Skeletal muscle cell (primary cell): ENCODE data around the gene BTBD9.
A peak's percentile ranks its signal among the peaks of the same experiment; 100 is the strongest.
"Not testable (repeated sequence)": the region's sequence is repeated elsewhere in the genome, so short reads cannot be mapped to it uniquely, and the experiment has no call there.

Experiments used
- DNase-seq: peaks from one replicate; pipeline ENCODE4 v3.0.0-alpha.2; 2010; ENCODE audit warnings: low read depth
- H3K4me3 ChIP-seq: 2 replicates; pipeline ENCODE4 v1.5.1; 2011; ENCODE audit warnings: low read depth, mild to moderate bottlenecking, control low read depth, low read length, moderate library complexity

Gene BTBD9

GRCh38 chr6:38370653-38371601 lies 268.8 kb downstream of the BTBD9 start:
- DNase-seq: no peak

GRCh38 chr6:38367231-38367630 lies 272.5 kb downstream of the BTBD9 start:
- H3K4me3 ChIP-seq: no peak overlapping the region
- no peak for DNase-seq

More at GRCh38 chr6:38370653-38371601, 268.8 kb downstream of the BTBD9 start:
- H3K4me3 ChIP-seq: no peak overlapping the region

DNA sequence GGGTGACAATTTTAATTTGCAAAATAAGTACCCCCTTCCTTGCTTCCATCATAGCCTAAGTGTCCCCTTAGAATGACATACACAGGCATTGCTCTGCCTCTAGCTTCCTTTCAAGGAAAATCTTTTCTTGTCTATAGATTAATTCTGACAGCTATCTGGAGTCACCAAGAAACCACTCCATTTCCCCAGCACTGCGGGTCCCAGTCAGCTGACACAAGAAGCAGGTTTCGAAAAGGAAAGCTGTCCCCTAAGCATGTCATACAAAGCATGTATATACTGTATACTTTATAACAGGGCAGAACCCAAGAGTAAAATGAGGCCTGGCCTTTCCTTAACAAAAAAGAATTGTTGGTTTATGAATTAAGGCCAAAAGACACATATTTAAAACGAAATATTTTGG lies 273.5 kb downstream of the BTBD9 start:
- DNase-seq: no peak
- no peak overlapping the region for H3K4me3 ChIP-seq

DNA sequence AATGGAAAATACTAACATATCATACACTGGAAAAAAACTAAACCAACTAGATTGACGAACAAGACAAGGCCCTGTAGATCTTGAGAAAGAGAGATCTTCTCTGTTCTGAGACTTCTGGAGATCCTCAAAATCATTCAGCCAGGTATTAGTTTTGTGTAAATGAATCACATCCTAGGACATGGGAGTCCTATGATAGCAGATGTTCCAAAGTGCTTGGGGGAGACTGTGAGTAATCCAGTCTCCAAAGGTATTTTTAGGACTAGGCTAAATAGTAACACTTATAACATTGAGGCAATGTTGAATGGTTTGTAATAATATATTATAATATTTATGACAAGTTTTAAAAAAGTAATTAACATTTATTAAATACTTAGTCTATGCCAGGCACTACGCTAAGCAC lies 275.0 kb downstream of the BTBD9 start:
- no peak for DNase-seq
- H3K4me3 ChIP-seq: no peak overlapping the region

GRCh38 chr6:38364127-38364526 lies 275.6 kb downstream of the BTBD9 start:
- H3K4me3 ChIP-seq: no peak overlapping the region
- DNase-seq: no peak

DNA sequence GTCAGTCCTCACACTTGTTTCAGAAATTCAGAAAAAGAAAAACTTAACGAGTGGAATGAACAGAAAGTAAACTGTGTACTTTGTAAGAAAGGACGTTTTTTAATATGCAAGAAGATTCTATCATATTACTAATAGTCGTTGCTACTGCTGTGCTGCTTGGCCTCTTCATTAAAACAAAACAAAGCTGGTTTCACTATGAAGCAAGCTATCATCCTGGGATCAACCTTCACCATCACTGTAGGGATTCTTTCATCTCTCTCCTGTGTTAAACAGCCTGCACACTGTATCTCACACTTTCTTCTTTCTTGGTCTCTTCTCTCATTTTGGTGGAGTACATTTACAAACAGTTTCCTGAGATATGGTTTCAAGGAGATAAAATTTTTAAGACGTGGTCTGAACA lies 284.2 kb downstream of the BTBD9 start:
- no peak for DNase-seq

DNA sequence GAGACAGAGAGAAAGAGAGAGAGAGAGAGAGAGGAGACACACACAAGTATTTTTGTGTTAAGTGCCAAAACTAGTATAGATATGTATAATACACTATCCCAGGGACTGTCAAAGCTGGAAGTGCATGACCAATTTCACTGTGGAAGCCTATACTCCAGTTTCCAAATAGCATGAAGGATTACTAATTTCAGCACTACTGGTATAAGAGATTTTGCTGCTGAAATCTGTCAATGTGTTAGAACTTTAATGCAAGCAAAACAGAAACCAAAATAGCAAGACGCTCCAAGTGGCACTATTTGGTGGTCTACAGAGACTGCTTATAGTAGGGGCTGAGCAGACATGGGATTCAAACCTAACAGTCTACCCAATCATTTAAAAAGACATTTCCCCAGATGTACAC lies 284.8 kb downstream of the BTBD9 start:
- H3K4me3 ChIP-seq: no peak overlapping the region
- no peak for DNase-seq

More for the DNA sequence above, 284.2 kb downstream of the BTBD9 start:
- H3K4me3 ChIP-seq: no peak overlapping the region

- DNase-seq: no peak
- H3K4me3 ChIP-seq: no peak overlapping the region
These were observed 285.7 kb downstream of the BTBD9 start for GRCh38 chr6:38354037-38354381.

DNA sequence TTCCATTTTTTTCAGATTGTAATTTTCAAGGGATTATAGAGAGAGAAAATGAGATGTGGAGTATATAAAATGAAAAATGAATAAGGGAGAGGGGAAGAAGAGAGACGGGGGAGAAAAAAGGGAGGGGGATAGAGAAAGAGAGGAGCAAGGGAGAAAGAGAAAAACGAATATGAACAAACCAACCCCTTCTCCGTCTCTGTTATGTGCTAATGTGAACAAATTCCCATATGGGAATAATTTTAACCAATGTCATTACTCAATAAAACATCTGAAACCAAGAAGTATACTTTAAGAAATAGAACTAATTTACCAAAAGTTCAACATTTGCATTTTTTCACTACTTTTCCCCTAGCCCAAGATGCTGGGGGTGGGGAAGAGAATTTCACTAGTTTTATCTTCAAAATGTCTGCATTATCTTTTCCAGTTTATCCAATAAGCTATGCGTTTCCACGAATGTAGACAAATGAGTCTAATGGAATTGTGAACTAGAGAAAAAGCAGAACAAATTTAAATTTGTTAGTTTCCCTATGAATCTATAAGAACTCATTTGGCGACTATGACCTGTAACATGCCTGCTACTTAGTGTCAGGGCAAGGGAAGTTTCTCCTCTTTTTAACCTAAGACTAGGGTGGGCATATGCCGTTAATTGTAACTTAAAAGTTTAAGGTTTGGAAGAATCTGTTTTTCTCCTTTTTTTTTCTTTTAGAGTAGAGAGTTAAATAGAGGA lies 286.3 kb downstream of the BTBD9 start:
- no peak for DNase-seq
- no peak overlapping the region for H3K4me3 ChIP-seq

- no peak for DNase-seq
- H3K4me3 ChIP-seq: no peak overlapping the region
These were observed 287.1 kb downstream of the BTBD9 start for GRCh38 chr6:38352636-38353035.

DNA sequence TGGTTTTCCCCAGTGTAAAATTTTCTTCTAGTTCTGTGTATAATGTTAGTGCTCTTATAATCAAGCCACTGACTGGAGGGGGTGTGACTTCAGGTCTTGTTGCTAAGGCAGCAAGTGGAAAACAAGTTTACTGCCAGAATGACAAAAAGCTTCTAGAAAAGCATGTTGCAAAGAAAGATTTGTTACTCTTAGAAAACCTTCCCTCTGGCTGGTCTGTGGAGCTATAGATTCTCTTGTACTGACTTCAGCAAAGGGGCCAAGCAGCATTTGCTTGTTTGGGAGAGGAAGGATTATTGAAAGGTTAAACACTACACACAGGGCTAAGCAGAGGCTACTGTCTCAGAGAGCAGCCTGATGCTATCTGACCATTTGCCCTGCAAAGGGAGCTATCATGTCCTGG lies 288.8 kb downstream of the BTBD9 start:
- no peak for DNase-seq
- no peak overlapping the region for H3K4me3 ChIP-seq

- H3K4me3 ChIP-seq: no peak overlapping the region
- no peak for DNase-seq
These were observed 289.5 kb downstream of the BTBD9 start for GRCh38 chr6:38350220-38350619.

DNA sequence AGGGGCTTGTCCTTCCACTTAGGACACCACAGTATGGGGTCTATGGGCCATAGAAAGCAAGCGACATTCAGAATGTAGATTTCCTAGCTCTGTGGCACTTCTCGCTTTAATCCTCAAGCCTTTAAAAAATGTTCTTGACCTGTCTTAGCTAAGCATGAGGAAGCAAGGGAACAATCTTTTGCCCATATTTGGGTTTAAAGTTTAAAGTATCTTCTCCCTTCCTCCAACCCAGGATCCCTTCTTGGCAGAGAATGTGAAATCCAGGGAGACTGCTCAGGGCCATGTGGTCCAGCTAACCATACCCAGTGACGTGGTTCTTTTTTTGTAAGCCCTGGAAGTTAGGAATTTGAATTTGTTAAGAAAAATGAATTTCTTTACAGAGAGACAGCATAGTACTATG lies 289.9 kb downstream of the BTBD9 start:
- peak; percentile 41 for DNase-seq
- no peak overlapping the region for H3K4me3 ChIP-seq

DNA sequence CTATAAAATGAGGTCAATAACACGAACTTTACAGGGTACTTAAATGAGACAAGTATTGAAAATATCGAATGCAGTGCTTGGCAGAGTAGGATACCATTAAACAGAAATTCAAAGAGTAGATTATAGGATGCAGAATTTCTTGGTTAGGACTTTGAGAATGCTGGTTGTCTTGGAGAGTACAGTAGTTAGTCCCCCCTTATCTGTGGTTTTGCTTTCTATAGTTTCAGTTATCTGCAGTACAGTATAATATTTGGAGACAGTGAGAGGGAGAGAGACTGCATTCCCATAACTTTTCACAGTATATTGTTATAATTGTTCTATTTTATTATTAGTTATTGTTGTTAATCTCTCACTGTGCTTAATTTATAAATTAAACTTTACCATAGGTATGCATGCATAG lies 290.5 kb downstream of the BTBD9 start:
- H3K4me3 ChIP-seq: no peak overlapping the region
- no peak for DNase-seq

DNA sequence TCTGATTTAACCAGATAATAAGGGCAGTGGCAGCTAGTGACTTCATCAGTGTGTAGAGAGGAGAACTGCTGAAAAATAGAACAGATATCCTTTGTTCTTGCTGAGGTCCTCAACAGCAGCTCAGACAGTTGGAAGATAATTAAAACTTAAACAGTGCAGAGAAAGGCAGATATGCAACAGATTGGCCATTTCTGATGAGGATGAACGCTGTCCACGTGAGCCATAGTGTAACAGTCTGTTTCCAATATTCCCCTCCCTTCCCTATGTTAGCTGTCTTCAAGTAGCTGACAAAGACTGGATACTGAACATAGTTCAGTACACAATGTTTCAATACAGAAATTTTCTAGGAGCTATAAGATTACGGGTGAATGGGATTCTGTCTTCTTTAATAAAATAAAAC lies 291.4 kb downstream of the BTBD9 start:
- no peak overlapping the region for H3K4me3 ChIP-seq
- no peak for DNase-seq

GRCh38 chr6:38347829-38348228 lies 291.9 kb downstream of the BTBD9 start:
- not testable (repeated sequence) for H3K4me3 ChIP-seq, DNase-seq

- DNase-seq: peak; percentile 78
- H3K4me3 ChIP-seq: no peak overlapping the region
These were observed 293.2 kb downstream of the BTBD9 start for GRCh38 chr6:38346291-38347079.

DNA sequence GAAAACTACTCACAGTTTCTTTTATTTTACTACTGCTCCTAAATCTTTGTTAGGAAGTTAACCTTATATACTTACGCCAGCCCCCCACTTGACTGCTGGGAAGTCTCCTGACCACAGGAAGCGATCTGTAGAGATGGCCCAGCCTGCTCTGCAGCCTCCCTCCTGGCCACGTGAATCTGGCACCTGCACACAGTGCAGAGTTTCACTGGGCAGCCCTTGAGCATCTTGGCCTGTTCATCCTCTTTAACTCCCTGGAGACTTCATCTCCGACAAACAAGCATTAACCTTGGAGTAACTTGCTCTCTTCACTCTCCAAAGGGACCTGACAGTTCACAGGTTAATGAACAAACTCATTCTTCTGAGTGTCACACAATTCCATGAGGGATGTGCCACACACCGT lies 294.1 kb downstream of the BTBD9 start:
- no peak for DNase-seq
- H3K4me3 ChIP-seq: no peak overlapping the region

- H3K4me3 ChIP-seq: no peak overlapping the region
- DNase-seq: no peak
These were observed 298.2 kb downstream of the BTBD9 start for GRCh38 chr6:38341496-38341895.

DNA sequence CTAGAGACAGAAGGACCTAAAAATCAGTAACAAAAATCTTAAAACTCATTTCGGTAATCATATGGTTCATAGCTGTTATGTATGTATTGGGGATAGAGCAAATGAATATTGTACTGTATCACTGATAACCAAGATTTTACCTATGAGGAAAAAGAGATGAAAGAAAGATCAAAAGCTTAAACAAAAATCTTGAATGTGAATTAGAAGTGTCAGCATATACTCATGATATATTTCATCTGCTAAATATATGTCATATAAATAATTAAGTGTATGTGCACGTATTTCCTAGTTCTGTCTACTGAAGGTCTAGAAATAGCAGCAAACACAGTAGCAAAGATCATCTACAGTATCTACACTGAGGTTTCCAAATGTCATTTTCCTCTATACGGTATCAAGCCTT lies 299.8 kb downstream of the BTBD9 start:
- H3K4me3 ChIP-seq: no peak overlapping the region
- DNase-seq: no peak
